Mucosa of rectum (tissue), 2 donors: ENCODE data around the gene METTL8.

ENCODE experiments used
- H3K27ac ChIP-seq, 2 donors: one replicate each; pipeline ENCODE4 v1.7.0; 2013; ENCODE audit warnings: inconsistent platforms in 2 of 2, low read depth in 2 of 2, low read length in 2 of 2
- H3K27me3 ChIP-seq, 2 donors: one replicate each; pipeline ENCODE4 v1.7.0; 2013; ENCODE audit warnings: low read length in 2 of 2; ENCODE audit not compliant: control insufficient read depth in 2 of 2, insufficient read depth in 2 of 2
- H3K36me3 ChIP-seq, 2 donors: one replicate each; pipeline ENCODE4 v1.7.0; 2013; ENCODE audit warnings: low read length in 2 of 2; ENCODE audit not compliant: control insufficient read depth in 2 of 2, insufficient read depth in 2 of 2
- H3K4me1 ChIP-seq, 2 donors: one replicate each; pipeline ENCODE4 v1.7.0; 2013; ENCODE audit warnings: low read length in 2 of 2, mild to moderate bottlenecking in 1 of 2; ENCODE audit not compliant: control insufficient read depth in 2 of 2, insufficient read depth in 2 of 2
- H3K4me3 ChIP-seq, 2 donors: one replicate each; pipeline ENCODE4 v1.7.0; 2013; ENCODE audit warnings: low read length in 2 of 2
- H3K9ac ChIP-seq, 2 donors: one replicate each; pipeline ENCODE4 v1.7.0; 2013; ENCODE audit warnings: low read length in 2 of 2, low read depth in 1 of 2, mild to moderate bottlenecking in 1 of 2
- H3K9me3 ChIP-seq, 2 donors: one replicate each; pipeline ENCODE4 v1.7.0; 2013; ENCODE audit warnings: low read length in 2 of 2; ENCODE audit not compliant: control insufficient read depth in 2 of 2
- donor health status: healthy.
- donor health status: Normal muscosa, but diverticular disease.

Gene METTL8

DNA sequence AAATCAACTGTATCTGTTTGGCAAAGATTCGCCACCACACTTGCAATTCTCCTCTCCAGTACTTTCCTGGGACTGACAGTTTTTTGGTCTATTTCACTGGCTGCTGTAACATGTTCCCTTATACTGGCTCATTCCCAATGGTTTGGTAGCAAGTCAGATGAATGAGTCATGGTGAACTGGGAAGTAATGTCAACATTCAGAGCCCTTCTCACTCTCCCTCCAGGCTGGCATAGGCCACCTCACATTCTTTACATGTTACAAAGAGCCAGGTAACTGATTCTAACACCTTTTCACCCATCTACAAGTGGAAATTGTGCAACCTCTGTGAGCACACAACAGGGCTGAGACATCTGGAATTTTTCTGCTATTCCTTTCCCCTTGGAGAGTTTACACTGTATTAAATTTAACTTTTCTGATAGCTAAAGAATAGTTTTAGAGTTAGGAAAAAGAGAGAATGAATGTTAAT, 161.8 kb downstream of the METTL8 start:
- H3K9me3 ChIP-seq: no peaks in the 10 kb centered on the region
- H3K36me3 ChIP-seq: no peaks in the 10 kb centered on the region
- H3K4me3 ChIP-seq: no peak overlapping the region
- H3K27ac ChIP-seq: no peak overlapping the region
- no peaks in the 10 kb centered on the region for H3K4me1 ChIP-seq
- no peaks in the 10 kb centered on the region for H3K27me3 ChIP-seq
- H3K9ac ChIP-seq: no peak overlapping the region

DNA sequence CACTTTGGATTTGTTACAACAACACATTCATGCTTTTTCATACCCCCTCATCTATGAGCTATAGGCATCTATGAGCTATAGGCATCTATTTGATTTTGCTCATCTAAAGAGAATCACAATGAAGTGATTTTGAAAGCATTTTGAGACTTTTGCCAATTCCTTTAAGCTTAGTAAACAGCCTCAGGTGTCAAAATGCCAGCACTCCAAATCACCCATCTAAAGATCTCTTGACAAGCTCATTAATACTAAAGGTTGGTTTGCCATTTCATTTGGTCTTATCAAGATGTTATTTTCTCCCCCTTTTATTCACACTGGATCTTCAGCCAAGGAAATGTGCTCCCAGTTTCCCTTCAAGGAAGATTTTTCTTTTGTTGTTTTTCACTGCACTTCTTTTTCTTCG, 162.4 kb downstream of the METTL8 start:
- Histone ChIP-seq H3K36me3 (no peaks in the 10 kb centered on the region), H3K4me3 (no peak overlapping the region), H3K9me3 (no peaks in the 10 kb centered on the region), H3K27ac (no peak overlapping the region), H3K4me1 (no peaks in the 10 kb centered on the region), H3K27me3 (no peaks in the 10 kb centered on the region), H3K9ac (no peak overlapping the region)

DNA sequence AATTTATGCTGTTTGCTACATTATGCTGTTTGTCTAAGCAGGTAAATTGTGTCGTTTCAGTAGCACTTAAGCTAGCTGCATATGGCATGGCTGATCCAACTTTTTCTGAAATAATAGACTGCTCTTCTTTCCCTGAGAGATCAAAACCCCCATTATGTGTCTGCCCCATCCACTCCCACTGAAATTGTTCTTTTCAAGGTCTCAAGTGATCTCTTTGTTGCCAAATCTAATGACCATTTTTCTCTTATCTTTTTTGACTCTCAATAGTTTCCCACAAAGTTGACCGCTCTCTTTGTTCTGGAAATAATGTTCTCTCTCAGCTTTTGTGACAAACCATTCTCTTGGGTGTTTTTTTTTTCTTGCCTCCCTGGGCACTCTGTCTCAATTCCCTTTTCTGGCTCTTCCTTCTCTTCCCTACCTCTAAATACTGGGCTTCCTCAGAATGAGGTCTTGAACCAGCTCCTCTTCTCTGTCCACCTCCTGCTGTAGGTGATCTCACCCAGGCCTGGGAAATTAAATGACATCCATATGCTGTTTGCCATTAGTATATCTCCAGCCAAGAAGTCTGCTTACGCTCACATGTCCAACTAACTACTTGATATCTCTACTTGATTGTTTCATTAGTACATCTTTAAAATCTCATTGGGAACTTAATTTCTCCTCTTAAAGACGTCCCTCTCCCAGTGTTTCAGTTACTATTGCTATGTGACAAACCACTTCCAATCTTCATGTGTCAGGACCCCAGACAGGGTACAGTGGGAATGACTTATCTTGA, 165.7 kb downstream of the METTL8 start:
- Histone ChIP-seq H3K27me3 (no peaks in the 10 kb centered on the region), H3K36me3 (no peaks in the 10 kb centered on the region), H3K9me3 (no peaks in the 10 kb centered on the region), H3K4me3 (no peak overlapping the region), H3K4me1 (no peaks in the 10 kb centered on the region), H3K9ac (no peak overlapping the region), H3K27ac (no peak overlapping the region)
